ENCODE results near the gene CABP2. TPM values are rescaled to one million over a fixed set of nuclear protein-coding genes. Genes with fewer than 3 reads are reported as not detected.

Gene CABP2
- total RNA-seq, 4 donors from 2014 or later: not detected

DNA sequence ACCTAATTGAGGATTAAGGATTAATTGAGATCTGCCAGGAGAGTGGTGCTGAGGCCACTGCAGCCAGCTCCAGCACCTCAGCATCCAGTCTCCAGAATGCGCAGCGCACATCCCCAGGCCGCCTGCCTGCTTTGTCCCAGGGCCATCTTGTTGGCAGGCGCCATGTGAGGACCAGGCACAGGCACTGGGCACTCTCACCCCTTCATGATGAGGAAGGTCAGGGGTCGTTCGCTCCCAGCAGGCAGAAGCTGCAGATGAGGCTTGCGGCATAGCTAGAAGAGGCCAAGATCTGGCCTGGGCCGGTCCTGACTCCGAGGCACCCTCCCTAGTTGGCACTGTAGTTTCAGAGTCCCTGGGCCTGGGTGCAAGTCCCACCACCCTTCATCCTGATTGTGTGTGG is 6.4 kb downstream of the CABP2 start:
- TF ChIP-seq, protein P1, sequence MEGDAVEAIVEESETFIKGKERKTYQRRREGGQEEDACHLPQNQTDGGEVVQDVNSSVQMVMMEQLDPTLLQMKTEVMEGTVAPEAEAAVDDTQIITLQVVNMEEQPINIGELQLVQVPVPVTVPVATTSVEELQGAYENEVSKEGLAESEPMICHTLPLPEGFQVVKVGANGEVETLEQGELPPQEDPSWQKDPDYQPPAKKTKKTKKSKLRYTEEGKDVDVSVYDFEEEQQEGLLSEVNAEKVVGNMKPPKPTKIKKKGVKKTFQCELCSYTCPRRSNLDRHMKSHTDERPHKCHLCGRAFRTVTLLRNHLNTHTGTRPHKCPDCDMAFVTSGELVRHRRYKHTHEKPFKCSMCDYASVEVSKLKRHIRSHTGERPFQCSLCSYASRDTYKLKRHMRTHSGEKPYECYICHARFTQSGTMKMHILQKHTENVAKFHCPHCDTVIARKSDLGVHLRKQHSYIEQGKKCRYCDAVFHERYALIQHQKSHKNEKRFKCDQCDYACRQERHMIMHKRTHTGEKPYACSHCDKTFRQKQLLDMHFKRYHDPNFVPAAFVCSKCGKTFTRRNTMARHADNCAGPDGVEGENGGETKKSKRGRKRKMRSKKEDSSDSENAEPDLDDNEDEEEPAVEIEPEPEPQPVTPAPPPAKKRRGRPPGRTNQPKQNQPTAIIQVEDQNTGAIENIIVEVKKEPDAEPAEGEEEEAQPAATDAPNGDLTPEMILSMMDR (IDR thresholded peaks at IDR 0.05; ENCODE audit: low read depth): no peak

DNA sequence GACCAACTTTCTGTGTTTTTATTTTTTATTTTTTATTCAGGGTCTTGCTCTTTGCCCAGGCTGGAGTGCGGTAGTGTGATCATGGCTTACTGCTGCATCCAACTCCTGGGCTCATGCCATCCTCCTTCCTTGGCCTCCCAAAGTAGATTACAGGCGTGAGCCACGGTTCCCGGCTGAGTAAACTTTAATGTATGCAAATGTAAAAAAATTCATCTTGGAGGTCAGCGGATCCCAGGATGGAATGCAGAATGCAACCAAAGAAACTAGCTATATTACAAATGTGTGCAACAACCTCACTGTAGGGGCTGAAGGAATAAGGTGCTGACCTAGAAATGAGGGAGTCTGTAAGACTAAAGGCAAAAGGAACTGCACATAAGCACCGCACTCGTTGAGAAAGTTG is 9.1 kb downstream of the CABP2 start:
- TF ChIP-seq, protein P1 (IDR thresholded peaks at IDR 0.05; ENCODE audit: low read depth): no peak

DNA sequence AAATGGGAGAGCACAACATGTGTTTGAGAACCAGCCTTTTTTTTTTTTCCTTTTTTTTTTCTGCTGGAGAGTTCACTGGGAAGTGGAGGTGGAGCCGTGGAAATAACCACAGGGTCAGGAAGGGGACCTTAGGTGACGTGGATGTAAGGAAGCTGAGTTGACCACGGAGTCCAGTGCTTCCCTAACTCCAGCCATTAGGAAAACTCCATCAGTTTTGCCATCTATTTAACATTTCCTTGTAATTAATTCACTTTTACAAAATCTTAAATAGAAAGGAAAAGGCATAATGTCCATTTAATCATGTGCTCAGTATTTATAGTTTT is 13.3 kb downstream of the CABP2 start:
- TF ChIP-seq, protein P1 (IDR thresholded peaks at IDR 0.05; ENCODE audit: low read depth): no peak

DNA sequence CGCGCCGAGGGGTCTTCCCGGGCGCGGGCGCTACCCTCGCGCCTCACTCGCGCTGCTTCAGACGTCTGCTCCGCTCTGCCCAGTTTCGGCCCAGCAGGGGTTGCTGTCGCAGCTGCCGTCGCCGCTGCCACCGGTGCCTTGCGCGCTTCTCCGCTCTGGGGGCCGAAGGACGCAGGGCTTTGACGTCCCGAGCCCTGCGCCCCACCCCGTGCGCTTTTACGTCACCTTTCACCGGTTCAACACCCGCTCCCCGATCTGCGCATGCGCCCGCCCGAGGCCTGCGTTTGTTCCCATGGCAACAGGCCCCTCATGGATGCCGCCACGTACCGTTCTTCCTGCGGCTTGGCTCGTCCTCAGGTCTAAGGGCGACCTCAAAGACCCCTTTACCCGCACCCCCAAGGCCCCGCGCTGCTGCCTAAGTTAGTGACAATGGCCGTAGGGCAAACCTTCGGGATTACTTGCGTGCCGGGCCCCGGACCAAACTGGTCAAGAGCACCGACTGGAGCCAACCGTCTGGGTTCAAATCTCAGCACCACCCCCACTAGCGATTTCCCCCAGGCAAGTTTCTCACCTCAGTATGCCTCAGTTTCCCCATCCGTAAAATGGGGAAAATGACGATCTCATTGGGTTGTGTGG is 14.6 kb downstream of the CABP2 start:
- TF ChIP-seq, protein P1 (IDR thresholded peaks at IDR 0.05; ENCODE audit: low read depth): no peak

DNA sequence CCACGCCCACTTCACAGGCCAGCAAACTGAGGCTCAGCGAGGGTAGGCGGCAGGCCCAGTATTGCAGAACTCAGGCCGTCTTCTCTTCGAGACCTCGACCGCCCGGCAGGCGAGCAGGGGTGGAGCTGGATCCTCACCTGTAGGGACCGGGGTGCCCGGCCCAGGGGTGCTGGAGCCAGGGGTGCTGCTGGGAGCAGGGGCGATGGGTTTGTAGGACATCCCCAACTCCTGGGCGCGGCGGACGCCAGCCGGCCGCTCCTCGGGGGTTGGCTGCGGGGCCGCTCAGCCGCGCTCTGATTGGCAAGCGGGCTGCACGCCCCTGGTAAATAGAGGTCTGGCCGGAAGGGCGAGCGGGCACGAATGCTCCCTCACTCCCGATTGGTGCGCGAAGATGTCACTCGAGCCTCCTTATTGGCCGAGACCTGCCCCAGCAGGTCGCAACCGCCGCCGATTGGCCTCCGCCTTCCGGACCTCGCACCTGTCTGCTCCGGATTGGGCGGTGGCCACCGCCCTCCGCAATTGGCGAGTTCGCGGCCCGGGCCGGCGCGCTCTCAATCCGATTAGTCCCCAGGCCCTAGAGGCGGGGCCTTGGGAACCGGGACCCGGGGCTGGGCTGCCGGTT is 15.3 kb downstream of the CABP2 start, which contains the start of gene CDK2AP2:
Gene CDK2AP2 (minus strand): TSS at position 299 of the 622 bp plus-strand sequence. CDS start 80 bp downstream, at position 219.
- TF ChIP-seq, protein P1 (IDR thresholded peaks at IDR 0.05; ENCODE audit: low read depth): no peak

DNA sequence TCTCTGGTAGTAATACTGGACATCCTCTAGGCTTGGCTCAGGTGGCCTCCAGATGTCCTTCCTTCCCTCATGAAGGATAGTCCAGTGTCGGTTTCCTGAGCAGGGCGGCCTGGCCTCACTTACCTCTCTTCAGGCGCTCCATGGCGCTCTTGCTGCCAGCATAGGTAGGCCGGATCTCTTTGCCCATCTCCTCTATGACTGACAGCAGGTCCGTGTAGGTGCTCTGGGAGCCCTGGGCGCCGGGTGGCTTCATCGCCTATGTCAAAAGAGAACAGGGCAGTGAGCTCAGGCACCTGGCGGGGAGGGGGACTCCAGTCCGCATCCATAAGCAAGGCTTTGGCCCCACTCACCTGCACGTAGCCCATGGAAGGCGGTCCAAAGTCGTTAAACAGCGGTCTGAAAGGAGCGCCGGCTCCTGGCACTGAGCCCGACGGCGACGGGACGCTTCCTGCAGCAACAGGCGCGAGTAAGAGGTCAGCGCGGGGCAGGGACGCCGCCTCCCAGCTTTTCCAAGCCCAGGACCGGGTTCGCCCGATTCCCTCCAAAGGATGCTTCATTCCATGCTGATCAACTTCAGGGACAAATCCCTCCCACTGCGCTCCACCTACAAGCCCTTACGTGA is 15.9 kb downstream of the CABP2 start:
- TF ChIP-seq, protein P1 (IDR thresholded peaks at IDR 0.05; ENCODE audit: low read depth): no peak

DNA sequence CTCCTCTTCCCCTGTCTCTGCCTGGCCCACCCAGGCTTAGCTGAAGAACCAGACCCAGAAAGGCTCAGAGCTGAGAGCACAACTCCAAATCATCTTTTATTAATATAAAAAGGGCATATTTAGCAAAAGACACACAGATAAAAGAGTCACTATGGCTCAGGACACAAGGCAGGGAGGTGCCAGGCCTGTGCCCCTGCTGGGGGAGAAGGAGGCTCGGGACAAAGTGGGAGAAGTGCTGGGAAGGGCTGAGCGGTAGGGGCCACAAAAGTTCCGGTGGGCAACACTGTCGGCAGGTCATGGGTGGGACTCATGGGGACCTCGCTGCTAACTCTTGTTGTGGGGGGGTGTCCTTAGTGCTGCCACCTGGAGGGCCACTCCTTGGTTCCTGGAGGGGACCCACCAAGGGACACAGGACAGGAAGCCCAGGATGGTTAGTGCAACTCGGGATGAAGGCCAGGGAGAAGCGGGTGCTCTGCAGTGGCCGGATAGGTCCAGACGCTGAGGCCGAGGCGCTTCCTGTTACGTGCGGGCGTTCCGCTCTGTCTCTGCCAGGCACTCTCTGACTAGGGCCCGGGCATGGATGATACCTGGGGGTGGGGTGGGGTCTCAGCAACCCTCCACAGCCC is 16.7 kb downstream of the CABP2 start:
- TF ChIP-seq, protein P1 (IDR thresholded peaks at IDR 0.05; ENCODE audit: low read depth): no peak

Data from subcutaneous adipose tissue (tissue), 4 donors.